Measurements from ENCODE around the gene WFDC1.

The WFDC1 gene

DNA sequence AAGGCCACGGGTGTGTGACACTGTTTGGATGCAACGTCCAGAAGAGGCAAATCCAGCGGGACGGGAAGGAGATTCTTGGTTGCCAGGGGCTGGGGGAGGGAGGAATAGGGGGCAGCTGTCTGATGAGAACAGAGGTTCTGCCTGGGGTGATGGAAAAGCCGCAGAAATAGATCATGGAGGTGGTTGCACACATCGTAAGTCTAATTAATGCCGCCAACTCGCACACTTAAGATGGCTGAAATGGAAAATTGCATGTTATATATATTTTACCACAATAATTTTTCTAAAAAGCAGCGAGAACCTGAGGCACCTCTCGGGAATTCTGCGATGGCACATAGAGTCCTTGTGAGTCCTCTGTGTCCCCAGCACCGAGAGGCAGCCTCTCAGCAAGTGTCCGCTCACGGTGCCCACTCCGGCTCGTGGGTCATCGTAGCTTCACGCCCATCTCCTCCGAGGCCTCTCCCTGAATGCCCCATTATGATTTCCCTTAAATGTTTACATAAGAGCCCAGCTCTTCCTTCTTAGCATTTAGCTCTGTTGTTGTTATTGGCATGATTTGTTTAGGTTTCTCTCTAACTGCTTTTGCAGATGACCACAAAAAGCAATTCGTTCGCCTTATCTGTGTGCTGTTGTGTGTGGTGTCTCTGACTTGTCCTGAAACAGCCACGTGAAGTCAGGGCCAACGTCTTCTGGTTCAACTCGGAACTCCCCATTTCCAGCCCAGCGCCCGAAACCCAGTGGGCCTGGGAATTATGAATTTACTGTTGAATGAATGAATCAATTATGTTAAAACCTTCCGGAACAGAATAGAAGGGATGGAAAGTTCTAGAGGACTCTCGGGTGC, 7.7 kb downstream of the WFDC1 start:
- Histone ChIP-seq H3K9ac (ENCODE audit: insufficient read length, low read depth) (no peak overlapping the region), H3K9me3 (ENCODE audit: insufficient read depth, low read length) (no peaks in the 10 kb centered on the region)

GRCh38 chr16:84303023-84303422, 8.3 kb downstream of the WFDC1 start:
- H3K27me3 ChIP-seq (ENCODE audit: insufficient read depth, insufficient read length): no peaks in the 10 kb centered on the region
- H3K4me3 ChIP-seq (ENCODE audit: insufficient read length, low read depth): no peak overlapping the region
- no peak for DNase-seq (ENCODE audit: low read depth, low spot score)
- TF ChIP-seq YY1 (IDR thresholded peaks at IDR 0.05; ENCODE audit: insufficient read depth, insufficient read length): no peak
- TF ChIP-seq SUZ12 (IDR thresholded peaks at IDR 0.05; ENCODE audit: extremely low read depth, insufficient read depth, insufficient read length): no peak
- no peak for TF ChIP-seq ZNF274 (IDR thresholded peaks at IDR 0.05; ENCODE audit: low read depth, low read length)
- H3K36me3 ChIP-seq (ENCODE audit: insufficient read depth, insufficient read length, low read length): no peaks in the 10 kb centered on the region
- peaks cover 10% of the 10 kb centered on the region for H3K4me1 ChIP-seq (ENCODE audit: insufficient read depth, insufficient read length)
- H3K9ac ChIP-seq (ENCODE audit: insufficient read length, low read depth): no peak overlapping the region
- H3K9me3 ChIP-seq (ENCODE audit: insufficient read depth, low read length): no peaks in the 10 kb centered on the region

More for the DNA sequence above, 7.7 kb downstream of the WFDC1 start:
- peaks cover 10% of the 10 kb centered on the region for H3K4me1 ChIP-seq (ENCODE audit: insufficient read depth, insufficient read length)
- H3K4me3 ChIP-seq (ENCODE audit: insufficient read length, low read depth): no peak overlapping the region
- no peaks in the 10 kb centered on the region for H3K36me3 ChIP-seq (ENCODE audit: insufficient read depth, insufficient read length, low read length)
- no peak for TF ChIP-seq ZNF274 (IDR thresholded peaks at IDR 0.05; ENCODE audit: low read depth, low read length)
- TF ChIP-seq SUZ12 (IDR thresholded peaks at IDR 0.05; ENCODE audit: extremely low read depth, insufficient read depth, insufficient read length): no peak
- TF ChIP-seq YY1 (IDR thresholded peaks at IDR 0.05; ENCODE audit: insufficient read depth, insufficient read length): no peak
- DNase-seq (ENCODE audit: low read depth, low spot score): no peak
- no peaks in the 10 kb centered on the region for H3K27me3 ChIP-seq (ENCODE audit: insufficient read depth, insufficient read length)

- no peaks in the 10 kb centered on the region for H3K9me3 ChIP-seq (ENCODE audit: insufficient read depth, low read length)
- no peaks in the 10 kb centered on the region for H3K36me3 ChIP-seq (ENCODE audit: insufficient read depth, insufficient read length, low read length)
- DNase-seq (ENCODE audit: low read depth, low spot score): no peak
- no peak for TF ChIP-seq YY1 (IDR thresholded peaks at IDR 0.05; ENCODE audit: insufficient read depth, insufficient read length)
- TF ChIP-seq SUZ12 (IDR thresholded peaks at IDR 0.05; ENCODE audit: extremely low read depth, insufficient read depth, insufficient read length): no peak
- TF ChIP-seq ZNF274 (IDR thresholded peaks at IDR 0.05; ENCODE audit: low read depth, low read length): no peak
- no peaks in the 10 kb centered on the region for H3K27me3 ChIP-seq (ENCODE audit: insufficient read depth, insufficient read length)
- H3K9ac ChIP-seq (ENCODE audit: insufficient read length, low read depth): no peak overlapping the region
- peaks cover 10% of the 10 kb centered on the region for H3K4me1 ChIP-seq (ENCODE audit: insufficient read depth, insufficient read length)
- H3K4me3 ChIP-seq (ENCODE audit: insufficient read length, low read depth): no peak overlapping the region
Observed at GRCh38 chr16:84303516-84303915, 8.8 kb downstream of the WFDC1 start.

DNA sequence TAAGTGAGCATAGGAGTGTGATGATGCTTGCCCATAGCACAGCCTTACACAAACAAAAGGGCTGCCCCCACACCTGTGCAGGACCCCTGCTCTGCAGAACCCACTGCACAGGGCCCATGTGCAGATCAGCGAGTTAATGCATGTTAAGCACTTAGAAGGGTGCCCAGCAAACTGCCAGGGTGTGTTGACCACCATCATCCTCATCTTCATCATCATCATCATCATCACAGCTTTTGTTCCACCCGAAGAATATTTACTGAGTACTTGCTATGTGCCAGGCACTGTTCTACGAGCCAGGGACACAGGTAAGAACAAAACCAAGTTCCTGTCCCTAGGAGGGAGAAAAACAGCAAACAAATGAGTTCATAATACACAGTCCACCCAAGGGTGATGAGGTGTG, 11.9 kb downstream of the WFDC1 start:
- no peaks in the 10 kb centered on the region for H3K9me3 ChIP-seq (ENCODE audit: insufficient read depth, low read length)
- no peaks in the 10 kb centered on the region for H3K27me3 ChIP-seq (ENCODE audit: insufficient read depth, insufficient read length)
- DNase-seq (ENCODE audit: low read depth, low spot score): no peak
- H3K4me1 ChIP-seq (ENCODE audit: insufficient read depth, insufficient read length): peaks cover 6% of the 10 kb centered on the region
- no peak overlapping the region for H3K4me3 ChIP-seq (ENCODE audit: insufficient read length, low read depth)
- TF ChIP-seq YY1 (IDR thresholded peaks at IDR 0.05; ENCODE audit: insufficient read depth, insufficient read length) (no peak), ZNF274 (IDR thresholded peaks at IDR 0.05; ENCODE audit: low read depth, low read length) (no peak), SUZ12 (IDR thresholded peaks at IDR 0.05; ENCODE audit: extremely low read depth, insufficient read depth, insufficient read length) (no peak)
- H3K9ac ChIP-seq (ENCODE audit: insufficient read length, low read depth): no peak overlapping the region
- no peaks in the 10 kb centered on the region for H3K36me3 ChIP-seq (ENCODE audit: insufficient read depth, insufficient read length, low read length)

DNA sequence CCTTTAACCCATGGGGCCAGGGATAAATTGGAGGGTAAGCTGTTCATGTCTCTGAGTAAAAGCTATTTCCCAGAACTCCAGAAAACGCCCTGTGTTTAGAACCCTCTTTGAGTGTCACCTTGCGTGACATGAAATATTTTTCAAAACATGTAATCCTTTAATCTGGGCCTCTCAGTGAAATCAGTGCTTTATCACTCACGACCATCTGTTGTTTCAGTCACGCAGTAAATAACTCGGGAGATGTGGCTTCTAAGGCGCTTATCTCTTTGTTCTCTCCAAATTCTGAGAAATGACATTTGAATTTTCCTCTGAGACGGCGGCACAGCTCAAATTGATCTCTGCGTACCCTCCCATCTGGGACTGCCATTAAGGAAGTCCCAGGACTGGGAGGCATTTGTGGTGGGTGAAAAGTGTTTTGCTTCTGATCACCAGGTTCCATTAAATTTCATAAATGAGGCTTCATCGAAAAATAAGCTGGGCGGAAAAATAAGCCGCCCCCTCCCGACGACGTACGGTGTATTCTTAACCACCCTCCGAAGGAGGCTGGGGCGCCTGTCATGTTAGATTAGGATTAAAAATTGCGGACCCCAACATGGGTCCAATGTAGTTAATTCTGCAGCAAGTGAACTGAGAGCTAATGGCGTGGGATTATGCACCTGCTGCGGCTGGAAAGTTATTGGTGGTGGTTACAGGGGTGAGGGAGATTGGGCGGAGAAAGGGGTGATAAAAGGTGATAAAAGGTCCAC, 12.7 kb downstream of the WFDC1 start:
- H3K4me3 ChIP-seq (ENCODE audit: insufficient read length, low read depth): no peak overlapping the region
- TF ChIP-seq SUZ12 (IDR thresholded peaks at IDR 0.05; ENCODE audit: extremely low read depth, insufficient read depth, insufficient read length): no peak
- TF ChIP-seq ZNF274 (IDR thresholded peaks at IDR 0.05; ENCODE audit: low read depth, low read length): no peak
- no peak for TF ChIP-seq YY1 (IDR thresholded peaks at IDR 0.05; ENCODE audit: insufficient read depth, insufficient read length)
- H3K4me1 ChIP-seq (ENCODE audit: insufficient read depth, insufficient read length): peaks cover 4% of the 10 kb centered on the region
- H3K9me3 ChIP-seq (ENCODE audit: insufficient read depth, low read length): no peaks in the 10 kb centered on the region
- no peak for DNase-seq (ENCODE audit: low read depth, low spot score)
- H3K27me3 ChIP-seq (ENCODE audit: insufficient read depth, insufficient read length): no peaks in the 10 kb centered on the region
- H3K36me3 ChIP-seq (ENCODE audit: insufficient read depth, insufficient read length, low read length): no peaks in the 10 kb centered on the region
- no peak overlapping the region for H3K9ac ChIP-seq (ENCODE audit: insufficient read length, low read depth)

DNA sequence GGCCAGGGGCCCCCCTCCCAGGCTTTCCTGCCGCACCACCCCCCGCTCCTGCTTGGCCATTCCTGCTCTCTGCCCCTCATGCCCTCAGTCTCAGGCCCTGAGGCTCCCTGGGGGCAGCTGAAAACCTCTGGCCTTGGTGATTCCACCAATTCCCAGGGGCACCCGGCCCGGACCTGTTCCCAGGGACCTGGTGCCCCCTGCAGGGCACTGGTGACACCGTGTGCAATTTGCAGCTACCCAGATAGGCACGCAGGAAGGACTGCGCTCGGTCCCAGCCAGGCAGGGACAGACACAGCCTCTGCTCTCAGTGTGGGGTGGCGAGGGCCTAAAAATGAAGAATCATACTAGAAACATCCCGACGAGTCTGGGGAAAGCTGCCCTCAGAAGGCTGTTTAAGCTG, 13.4 kb downstream of the WFDC1 start:
- DNase-seq (ENCODE audit: low read depth, low spot score): peak; percentile 59
- TF ChIP-seq YY1 (IDR thresholded peaks at IDR 0.05; ENCODE audit: insufficient read depth, insufficient read length) (no peak), SUZ12 (IDR thresholded peaks at IDR 0.05; ENCODE audit: extremely low read depth, insufficient read depth, insufficient read length) (no peak), ZNF274 (IDR thresholded peaks at IDR 0.05; ENCODE audit: low read depth, low read length) (no peak)

GRCh38 chr16:84310642-84311041, 16.0 kb downstream of the WFDC1 start:
- DNase-seq (ENCODE audit: low read depth, low spot score): no peak
- Histone ChIP-seq H3K9ac (ENCODE audit: insufficient read length, low read depth) (no peak overlapping the region), H3K4me1 (ENCODE audit: insufficient read depth, insufficient read length) (peaks cover 4% of the 10 kb centered on the region), H3K36me3 (ENCODE audit: insufficient read depth, insufficient read length, low read length) (no peaks in the 10 kb centered on the region), H3K9me3 (ENCODE audit: insufficient read depth, low read length) (no peaks in the 10 kb centered on the region), H3K27me3 (ENCODE audit: insufficient read depth, insufficient read length) (no peaks in the 10 kb centered on the region), H3K4me3 (ENCODE audit: insufficient read length, low read depth) (no peak overlapping the region)
- TF ChIP-seq YY1 (IDR thresholded peaks at IDR 0.05; ENCODE audit: insufficient read depth, insufficient read length): no peak
- no peak for TF ChIP-seq SUZ12 (IDR thresholded peaks at IDR 0.05; ENCODE audit: extremely low read depth, insufficient read depth, insufficient read length)
- TF ChIP-seq ZNF274 (IDR thresholded peaks at IDR 0.05; ENCODE audit: low read depth, low read length): no peak

More for the DNA sequence above, 13.4 kb downstream of the WFDC1 start:
- Histone ChIP-seq H3K36me3 (ENCODE audit: insufficient read depth, insufficient read length, low read length) (no peaks in the 10 kb centered on the region), H3K4me1 (ENCODE audit: insufficient read depth, insufficient read length) (peaks cover 4% of the 10 kb centered on the region), H3K9ac (ENCODE audit: insufficient read length, low read depth) (peak overlapping the region; percentile 8), H3K9me3 (ENCODE audit: insufficient read depth, low read length) (no peaks in the 10 kb centered on the region), H3K27me3 (ENCODE audit: insufficient read depth, insufficient read length) (no peaks in the 10 kb centered on the region), H3K4me3 (ENCODE audit: insufficient read length, low read depth) (no peak overlapping the region)

Measured in NT2/D1 (cell line).